Right atrium auricular region (tissue), 2 donors: ENCODE measurements around the gene GNAZ. TPM values are rescaled to one million over a fixed set of nuclear protein-coding genes. Genes with fewer than 3 reads are reported as not detected.

Experiments used
- DNase-seq: peaks from one replicate; pipeline ENCODE4 v3.0.0-alpha.2; 2019; ENCODE audit warnings: low spot score
- H3K27ac ChIP-seq, 2 donors: fragments of 200-600 bp; sonication (generic); 1 replicate in 1 of 2; 2 replicates in 1 of 2; pipeline ENCODE4 v1.5.1; 2016 to 2019
- H3K27me3 ChIP-seq, 2 donors: fragments of 200-600 bp; sonication (generic); one replicate each; pipeline versions ENCODE4 v1.5.1 to v1.6.0; 2017 to 2019
- H3K36me3 ChIP-seq: fragments of 200-600 bp; sonication (generic); one replicate; pipeline ENCODE4 v1.5.1; 2016
- H3K4me1 ChIP-seq, 2 donors: fragments of 200-600 bp; sonication (generic); one replicate each; pipeline versions ENCODE4 v1.5.1 to v1.6.0; 2017 to 2019
- H3K4me3 ChIP-seq, 2 donors: fragments of 200-600 bp; sonication (generic); 1 replicate in 1 of 2; 2 replicates in 1 of 2; pipeline ENCODE4 v1.5.1; 2017 to 2019; ENCODE audit warnings: mild to moderate bottlenecking in 1 of 2, moderate library complexity in 1 of 2
- H3K9me3 ChIP-seq, 2 donors: fragments of 200-600 bp; sonication (generic); one replicate each; pipeline ENCODE4 v1.5.1; 2019
- CTCF ChIP-seq, 2 donors: fragments of 200-600 bp; sonication (generic); IDR thresholded peaks; one replicate each; pipeline ENCODE4 v1.5.1; 2019; ENCODE audit warnings: antibody characterized with exemption in 2 of 2
- total RNA-seq, 2 donors: library from RNA; depleted of rRNA; stranded (reverse); fragments of >200 nt; gene quantifications; one replicate each; pipeline ENCODE4 v1.1.0, GENCODE V29; 2016

Gene GNAZ
- total RNA-seq, 2 donors from 2014 or later: 1.9 to 3.2 TPM

- peak; percentile 46 for DNase-seq
- Histone ChIP-seq H3K4me3 (no peak overlapping the region), H3K27ac (no peak overlapping the region), H3K9me3 (no peaks in the 10 kb centered on the region), H3K4me1 (peaks cover 0 to 18% of the 10 kb centered on the region in 2 donors), H3K27me3 (no peaks in the 10 kb centered on the region), H3K36me3 (no peaks in the 10 kb centered on the region)
- no peak for TF ChIP-seq CTCF (IDR thresholded peaks at IDR 0.05)
Measured at GRCh38 chr22:23066200-23067022, 3.9 kb upstream of the GNAZ start.

- Histone ChIP-seq H3K4me1 (peaks cover 0 to 18% of the 10 kb centered on the region in 2 donors), H3K27ac (no peak overlapping the region), H3K36me3 (no peaks in the 10 kb centered on the region), H3K4me3 (no peak overlapping the region), H3K9me3 (no peaks in the 10 kb centered on the region), H3K27me3 (no peaks in the 10 kb centered on the region)
- no peak for TF ChIP-seq CTCF (IDR thresholded peaks at IDR 0.05)
- DNase-seq: no peak
Measured at GRCh38 chr22:23067023-23067650, 3.2 kb upstream of the GNAZ start.

- H3K4me3 ChIP-seq: no peak overlapping the region
- no peak overlapping the region for H3K27ac ChIP-seq
- H3K9me3 ChIP-seq: no peaks in the 10 kb centered on the region
- peaks cover 0 to 18% of the 10 kb centered on the region in 2 donors for H3K4me1 ChIP-seq
- no peak for DNase-seq
- TF ChIP-seq CTCF (IDR thresholded peaks at IDR 0.05): no peak
- H3K36me3 ChIP-seq: no peaks in the 10 kb centered on the region
- no peaks in the 10 kb centered on the region for H3K27me3 ChIP-seq
Measured at GRCh38 chr22:23067691-23068090, 2.6 kb upstream of the GNAZ start.

- H3K36me3 ChIP-seq: no peaks in the 10 kb centered on the region
- no peaks in the 10 kb centered on the region for H3K27me3 ChIP-seq
- peaks cover 0 to 18% of the 10 kb centered on the region in 2 donors for H3K4me1 ChIP-seq
- no peak for TF ChIP-seq CTCF (IDR thresholded peaks at IDR 0.05)
- no peak overlapping the region for H3K4me3 ChIP-seq
- H3K9me3 ChIP-seq: no peaks in the 10 kb centered on the region
- DNase-seq: no peak
- H3K27ac ChIP-seq: no peak overlapping the region
Measured at GRCh38 chr22:23068096-23068831, 2.1 kb upstream of the GNAZ start.

- Histone ChIP-seq H3K9me3 (no peaks in the 10 kb centered on the region), H3K4me3 (no peak overlapping the region), H3K4me1 (peaks cover 0 to 18% of the 10 kb centered on the region in 2 donors), H3K36me3 (no peaks in the 10 kb centered on the region), H3K27ac (no peak overlapping the region), H3K27me3 (no peaks in the 10 kb centered on the region)
- TF ChIP-seq CTCF (IDR thresholded peaks at IDR 0.05): no peak
- no peak for DNase-seq
Measured at GRCh38 chr22:23068832-23069385, 1.4 kb upstream of the GNAZ start.
